MM.1S (cell line): Measurements from ENCODE around the gene CEACAM6.

ENCODE experiments used
- DNase-seq: peaks from one replicate; pipeline ENCODE4 v3.0.0-alpha.2; 2015
- H2AFZ ChIP-seq: fragments of 300-600 bp; sonication (generic); 2 replicates; pipeline ENCODE4 v1.6.0; 2016; ENCODE audit warnings: antibody characterized with exemption, low read length
- H3F3A ChIP-seq: fragments of 300-600 bp; sonication (generic); 2 replicates; pipeline ENCODE4 v1.6.1; 2016; ENCODE audit warnings: mild to moderate bottlenecking, antibody characterized with exemption, low read length, moderate library complexity, mixed read lengths; ENCODE audit not compliant: insufficient read depth
- H3K27ac ChIP-seq: fragments of 300-600 bp; sonication (generic); 2 replicates; pipeline ENCODE4 v1.5.1; 2016; ENCODE audit warnings: mild to moderate bottlenecking, low read length
- H3K27me3 ChIP-seq: fragments of 300-600 bp; sonication (generic); replicated peaks from 2 replicates; pipeline ENCODE4 v1.6.0; 2016; ENCODE audit warnings: low read length; ENCODE audit not compliant: insufficient read depth
- H3K36me3 ChIP-seq: fragments of 300-600 bp; sonication (generic); replicated peaks from 2 replicates; pipeline ENCODE4 v1.6.1; 2016; ENCODE audit warnings: mild to moderate bottlenecking, low read length, mixed read lengths; ENCODE audit not compliant: insufficient read depth
- H3K4me1 ChIP-seq: fragments of 300-600 bp; sonication (generic); 2 replicates; pipeline ENCODE4 v1.6.1; 2016; ENCODE audit warnings: low read length, mixed read lengths
- H3K4me2 ChIP-seq: fragments of 300-600 bp; sonication (generic); 2 replicates; pipeline ENCODE4 v1.6.0; 2016; ENCODE audit warnings: low read depth, low read length
- H3K4me3 ChIP-seq: fragments of 300-600 bp; sonication (generic); 2 replicates; pipeline ENCODE4 v1.5.1; 2016; ENCODE audit warnings: low read length, mixed read lengths
- H3K79me2 ChIP-seq: fragments of 300-600 bp; sonication (generic); 2 replicates; pipeline ENCODE4 v1.6.1; 2016; ENCODE audit warnings: mixed run types, low read length, mixed read lengths
- H3K9ac ChIP-seq: fragments of 300-600 bp; sonication (generic); 2 replicates; pipeline ENCODE4 v1.6.1; 2016; ENCODE audit warnings: low read length, mixed read lengths
- H3K9me2 ChIP-seq: fragments of 300-600 bp; sonication (generic); replicated peaks from 2 replicates; pipeline ENCODE4 v1.6.1; 2016; ENCODE audit warnings: mild to moderate bottlenecking, low read length, mixed read lengths; ENCODE audit not compliant: insufficient read depth
- H3K9me3 ChIP-seq: fragments of 300-600 bp; sonication (generic); replicated peaks from 2 replicates; pipeline ENCODE4 v1.6.1; 2016; ENCODE audit warnings: mild to moderate bottlenecking, low read length, mixed read lengths; ENCODE audit not compliant: insufficient read depth
- H4K20me1 ChIP-seq: fragments of 300-600 bp; sonication (generic); 2 replicates; pipeline ENCODE4 v1.6.1; 2016; ENCODE audit warnings: mild to moderate bottlenecking, low read length, moderate library complexity, mixed read lengths; ENCODE audit not compliant: insufficient read depth
- CTCF ChIP-seq: fragments of 300-600 bp; sonication (generic); IDR thresholded peaks from 2 replicates; pipeline ENCODE4 v1.5.1; 2016; ENCODE audit warnings: antibody characterized with exemption, low read length, mixed read lengths
- EZH2 ChIP-seq: fragments of 300-600 bp; sonication (generic); optimal IDR thresholded peaks from 2 replicates; pipeline ENCODE3; 2017; ENCODE audit warnings: low read depth, mild to moderate bottlenecking, antibody characterized with exemption, low read length, mixed read lengths
- EZH2phosphoT487 ChIP-seq: fragments of 300-600 bp; sonication (generic); IDR thresholded peaks from 2 replicates; pipeline ENCODE4 v1.6.1; 2018; ENCODE audit warnings: antibody characterized with exemption, low read length

CEACAM6 gene

DNA sequence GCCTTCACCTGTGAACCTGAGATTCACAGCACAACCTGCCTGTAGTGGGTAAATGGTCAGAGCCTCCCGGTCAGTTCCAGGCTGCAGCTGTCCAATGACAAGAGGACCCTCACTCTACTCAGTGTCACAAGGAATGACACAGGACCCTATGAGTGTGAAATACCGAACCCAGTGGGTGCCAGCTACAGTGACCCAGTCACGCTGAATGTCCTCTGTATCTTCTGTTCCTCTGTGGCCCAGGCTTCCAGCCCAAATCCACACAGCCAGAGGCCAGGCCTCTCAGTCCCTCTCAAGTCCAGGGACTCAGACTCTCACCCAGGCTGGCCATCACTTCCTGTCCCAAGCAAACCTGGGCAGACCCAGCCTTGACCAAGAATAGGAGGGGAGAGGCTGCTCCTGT is 51.8 kb downstream of the CEACAM6 start:
- H3K4me3 ChIP-seq = no peak overlapping the region
- no peaks in the 10 kb centered on the region for H3K36me3 ChIP-seq
- H3K27me3 ChIP-seq = peaks cover 81% of the 10 kb centered on the region
- no peaks in the 10 kb centered on the region for H3K4me1 ChIP-seq
- no peak overlapping the region for H3K4me2 ChIP-seq
- H3K9me3 ChIP-seq = no peaks in the 10 kb centered on the region
- H4K20me1 ChIP-seq = no peaks in the 10 kb centered on the region
- H3K9ac ChIP-seq = no peak overlapping the region
- TF ChIP-seq EZH2 (no peak), EZH2phosphoT487 (no peak), CTCF (no peak)
- H2AFZ ChIP-seq = no peak overlapping the region
- H3F3A ChIP-seq = no peaks in the 10 kb centered on the region
- H3K27ac ChIP-seq = no peak overlapping the region
- H3K79me2 ChIP-seq = no peaks in the 10 kb centered on the region
- no peak for DNase-seq
- no peaks in the 10 kb centered on the region for H3K9me2 ChIP-seq

- H3K9me2 ChIP-seq = no peaks in the 10 kb centered on the region
- no peak for TF ChIP-seq CTCF
- no peak for TF ChIP-seq EZH2phosphoT487
- no peak for TF ChIP-seq EZH2
Observed at GRCh38 chr19:41808663-41809566, 53.6 kb downstream of the CEACAM6 start.

GRCh38 chr19:41810301-41810700 is 55.0 kb downstream of the CEACAM6 start:
- no peak for TF ChIP-seq CTCF
- TF ChIP-seq EZH2phosphoT487 = no peak
- no peak for TF ChIP-seq EZH2
- H3K4me2 ChIP-seq = no peak overlapping the region
- no peak overlapping the region for H3K9ac ChIP-seq

More at GRCh38 chr19:41808663-41809566, 53.6 kb downstream of the CEACAM6 start:
- no peak overlapping the region for H2AFZ ChIP-seq
- no peak for DNase-seq
- H3K4me2 ChIP-seq = no peak overlapping the region
- H3K4me1 ChIP-seq = no peaks in the 10 kb centered on the region
- no peak overlapping the region for H3K27ac ChIP-seq
- peaks cover 80% of the 10 kb centered on the region for H3K27me3 ChIP-seq
- H3K9ac ChIP-seq = no peak overlapping the region
- no peak overlapping the region for H3K4me3 ChIP-seq
- no peaks in the 10 kb centered on the region for H3K79me2 ChIP-seq
- H4K20me1 ChIP-seq = no peaks in the 10 kb centered on the region
- no peaks in the 10 kb centered on the region for H3F3A ChIP-seq
- H3K36me3 ChIP-seq = no peaks in the 10 kb centered on the region
- no peaks in the 10 kb centered on the region for H3K9me3 ChIP-seq

More at GRCh38 chr19:41810301-41810700, 55.0 kb downstream of the CEACAM6 start:
- no peaks in the 10 kb centered on the region for H3K4me1 ChIP-seq
- no peak for DNase-seq
- no peaks in the 10 kb centered on the region for H4K20me1 ChIP-seq
- no peaks in the 10 kb centered on the region for H3F3A ChIP-seq
- no peak overlapping the region for H3K27ac ChIP-seq
- H3K9me2 ChIP-seq = no peaks in the 10 kb centered on the region
- no peaks in the 10 kb centered on the region for H3K9me3 ChIP-seq
- H3K79me2 ChIP-seq = no peaks in the 10 kb centered on the region
- peaks cover 81% of the 10 kb centered on the region for H3K27me3 ChIP-seq
- H3K4me3 ChIP-seq = no peak overlapping the region
- no peak overlapping the region for H2AFZ ChIP-seq
- no peaks in the 10 kb centered on the region for H3K36me3 ChIP-seq
